HepG2 (cell line): ENCODE measurements around the gene LRRC45. TPM values are rescaled to one million over a fixed set of nuclear protein-coding genes. Genes with fewer than 3 reads are reported as not detected.

Experiments used
- ATAD3A ChIP-seq: sonication (generic); formaldehyde crosslinking; IDR thresholded peaks from 2 replicates; pipeline ENCODE4 v1.4.0; 2020; ENCODE audit warnings: missing genetic modification reagents
- BATF2 ChIP-seq: sonication (generic); formaldehyde crosslinking; IDR thresholded peaks from 2 replicates; pipeline ENCODE4 v1.8.0; 2022; ENCODE audit warnings: mild to moderate bottlenecking, missing genetic modification reagents, moderate library complexity
- CREBL2 ChIP-seq: sonication (generic); formaldehyde crosslinking; IDR thresholded peaks from 2 replicates; pipeline ENCODE4 v1.8.1; 2023; ENCODE audit warnings: missing genetic modification reagents, mild to moderate bottlenecking, borderline replicate concordance
- DR1 ChIP-seq: sonication (generic); formaldehyde crosslinking; IDR thresholded peaks from 2 replicates; pipeline ENCODE4 v1.8.0; 2021; ENCODE audit warnings: mild to moderate bottlenecking, missing genetic modification reagents, inconsistent platforms
- EEA1 ChIP-seq: sonication (generic); formaldehyde crosslinking; IDR thresholded peaks from 2 replicates; pipeline ENCODE4 v1.5.1; 2020; ENCODE audit warnings: mild to moderate bottlenecking, missing genetic modification reagents, borderline replicate concordance
- FOXK2 ChIP-seq: fragments of 450-650 bp; IDR thresholded peaks from 2 replicates; pipeline ENCODE4 v1.6.1; 2016
- KLF12 ChIP-seq: sonication (generic); formaldehyde crosslinking; IDR thresholded peaks from 2 replicates; pipeline ENCODE4 v1.4.0; 2020; ENCODE audit warnings: missing genetic modification reagents, borderline replicate concordance
- MED8 ChIP-seq: sonication (generic); formaldehyde crosslinking; IDR thresholded peaks from 2 replicates; pipeline ENCODE4 v1.8.1; 2023; ENCODE audit warnings: mild to moderate bottlenecking, missing genetic modification reagents; ENCODE audit not compliant: insufficient replicate concordance
- MEIS2 ChIP-seq: sonication (generic); formaldehyde crosslinking; IDR thresholded peaks from 2 replicates; pipeline ENCODE4 v1.9.0; 2021; ENCODE audit warnings: mild to moderate bottlenecking, missing genetic modification reagents
- MZF1 ChIP-seq: sonication (generic); formaldehyde crosslinking; IDR thresholded peaks from 2 replicates; pipeline ENCODE4 v1.8.1; 2023; ENCODE audit warnings: mild to moderate bottlenecking, missing genetic modification reagents, borderline replicate concordance
- NCOR1 ChIP-seq: fragments of 200-600 bp; sonication (generic); IDR thresholded peaks from 2 replicates; pipeline ENCODE4 v1.7.0; 2017; ENCODE audit warnings: antibody characterized with exemption, low read length, borderline replicate concordance
- NFATC3 ChIP-seq: sonication (generic); formaldehyde crosslinking; IDR thresholded peaks from 2 replicates; pipeline ENCODE4 v1.5.1; 2020; ENCODE audit warnings: mild to moderate bottlenecking, missing genetic modification reagents
- ONECUT2 ChIP-seq: sonication (generic); formaldehyde crosslinking; IDR thresholded peaks from 2 replicates; pipeline ENCODE4 v1.4.0; 2020; ENCODE audit warnings: missing genetic modification reagents
- PAWR ChIP-seq: sonication (generic); formaldehyde crosslinking; IDR thresholded peaks from 2 replicates; pipeline ENCODE4 v1.4.0; 2020; ENCODE audit warnings: missing genetic modification reagents, mild to moderate bottlenecking, borderline replicate concordance
- PPARG ChIP-seq: conservative IDR thresholded peaks from 2 replicates; pipeline ENCODE4 v1.6.1; 2016; ENCODE audit warnings: missing biosample characterization, missing genetic modification reagents
- PRMT3 ChIP-seq: sonication (generic); formaldehyde crosslinking; IDR thresholded peaks from 2 replicates; pipeline ENCODE4 v1.8.1; 2022; ENCODE audit warnings: low read depth, mild to moderate bottlenecking, moderate library complexity, missing genetic modification reagents, borderline replicate concordance
- RBFOX2 ChIP-seq: fragments of 200-400 bp; formaldehyde crosslinking; IDR thresholded peaks from 2 replicates; pipeline ENCODE4 v1.6.1; 2017; ENCODE audit warnings: low read depth, mild to moderate bottlenecking, low read length
- RERE ChIP-seq: IDR thresholded peaks from 2 replicates; pipeline ENCODE4 v1.6.1; 2016; ENCODE audit warnings: low read depth, missing genetic modification reagents, missing compliant biosample characterization
- SMC3 ChIP-seq: IDR thresholded peaks from 2 replicates; pipeline ENCODE4 v1.6.1; 2011; ENCODE audit warnings: low read length, improper control_type of control experiment
- SOX5 ChIP-seq: IDR thresholded peaks from 2 replicates; pipeline ENCODE4 v1.6.1; 2016; ENCODE audit warnings: borderline replicate concordance
- ZBTB44 ChIP-seq: sonication (generic); formaldehyde crosslinking; IDR thresholded peaks from 2 replicates; pipeline ENCODE4 v1.4.0; 2020; ENCODE audit warnings: missing genetic modification reagents
- ZNF331 ChIP-seq: sonication (generic); formaldehyde crosslinking; IDR thresholded peaks from 2 replicates; pipeline ENCODE4 v1.4.0; 2020; ENCODE audit warnings: missing genetic modification reagents
- ZNF549 ChIP-seq: sonication (generic); formaldehyde crosslinking; IDR thresholded peaks from 2 replicates; pipeline ENCODE4 v1.5.0; 2020; ENCODE audit warnings: missing genetic modification reagents
- ZNF709 ChIP-seq: sonication (generic); formaldehyde crosslinking; IDR thresholded peaks from 2 replicates; pipeline ENCODE4 v1.5.0; 2020; ENCODE audit warnings: mild to moderate bottlenecking, missing genetic modification reagents
- polyA plus RNA-seq, 8 experiments: library from polyadenylated mRNA; depleted of rRNA in 3 of 8; stranded (reverse) in 7 of 8; unstranded in 1 of 8; fragments of >200 nt; fragmentation: Illumina TruSeq in 4 of 8; extraction: Trizol in 4 of 8; gene quantifications; 2 replicates each; pipeline versions ENCODE4 v1.2.1 to v1.2.3, GENCODE V29; 2011 to 2016; ENCODE audit warnings: low read depth in 4 of 8, missing spikeins in 1 of 8, mixed read lengths in 1 of 8; ENCODE audit not compliant: insufficient read depth in 1 of 8
- total RNA-seq, 5 experiments: library from RNA; depleted of rRNA; stranded (reverse); fragments of >200 nt; fragmentation: Illumina TruSeq; extraction: Trizol; gene quantifications; 2 replicates each; pipeline ENCODE4 v1.2.3, GENCODE V29; 2016; ENCODE audit warnings: low read depth in 1 of 5

The LRRC45 gene
- total and polyA plus RNA-seq, 2 of the 13 experiments (the other 11 are each of a cell fraction or from before 2014, with no cell fraction given), result 11.6 to 48.1 TPM

DNA sequence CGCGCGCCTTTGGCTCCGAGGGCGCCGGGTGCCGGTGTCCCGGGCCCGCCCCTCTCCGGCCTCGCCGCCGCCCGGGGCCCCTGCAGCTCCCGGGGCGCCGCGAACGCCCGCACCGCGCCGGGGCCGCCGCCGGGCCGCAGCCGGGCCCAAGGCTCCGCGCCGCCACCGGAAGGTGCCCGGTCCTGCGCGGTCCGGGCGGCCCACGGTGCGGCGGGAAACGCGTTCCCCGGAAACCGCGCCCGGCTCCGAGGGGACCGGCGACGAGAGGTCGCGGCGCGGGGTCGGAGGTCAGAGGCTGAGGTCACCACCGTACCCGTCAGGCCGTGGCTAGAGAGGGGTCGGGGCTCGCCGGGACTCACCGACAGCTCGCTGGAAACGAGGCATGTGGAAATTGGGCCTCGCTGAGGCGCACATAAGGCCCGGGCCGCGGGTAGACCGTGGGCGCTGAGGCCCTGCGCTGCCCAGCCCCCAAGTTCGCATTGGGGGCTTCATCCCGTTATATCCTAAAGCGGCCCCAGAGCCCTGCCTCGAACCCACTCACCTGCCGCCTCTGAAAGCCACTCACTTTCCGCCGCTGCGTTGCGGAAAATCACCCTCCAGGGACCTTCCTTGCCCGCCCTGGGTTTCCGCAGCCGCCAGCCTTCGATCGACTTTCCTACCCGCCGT lies 42.7 kb downstream of the LRRC45 start, which contains the start of gene DUS1L (continued):
- TF ChIP-seq RERE (CRISPR knock-in tag) (0 out of 2 replicates have a peak, but pooled peaks have one; percentile 45), DR1 (CRISPR knock-in tag) (peak; percentile 66; the same call in 1 of the 2 replicates), ATAD3A (CRISPR knock-in tag) (no peak), ZNF709 (peak; percentile 53; the same call in 1 of the 2 replicates), RBFOX2 (peak; percentile 78), MZF1 (CRISPR knock-in tag) (no peak), PAWR (CRISPR knock-in tag) (0 out of 2 replicates have a peak, but pooled peaks have one; percentile 62), PRMT3 (no peak), BATF2 (CRISPR knock-in tag) (no peak), KLF12 (CRISPR knock-in tag) (peak; percentile 52; the same call in 1 of the 2 replicates), PPARG (CRISPR knock-in tag) (peak; percentile 78), SOX5 (CRISPR knock-in tag) (peak; percentile 60), EEA1 (peak; percentile 95), MED8 (CRISPR knock-in tag) (peak; percentile 91), CREBL2 (CRISPR knock-in tag) (0 out of 2 replicates have a peak, but pooled peaks have one; percentile 36), ZNF331 (CRISPR knock-in tag) (peak; percentile 95), FOXK2 (no peak), ZBTB44 (CRISPR knock-in tag) (0 out of 2 replicates have a peak, but pooled peaks have one; percentile 55), ONECUT2 (no peak), ZNF549 (no peak), NFATC3 (CRISPR knock-in tag) (peak; percentile 87), MEIS2 (CRISPR knock-in tag) (peak; percentile 93), SMC3 (no peak), NCOR1 (no peak)
